Loucy (cell line): Measurements from ENCODE around the gene BAZ1A.
A peak's percentile ranks its signal among the peaks of the same experiment; 100 is the strongest.

Experiments used
- H2AFZ ChIP-seq: fragments of 200-600 bp; sonication (generic); 2 replicates; pipeline ENCODE4 v1.6.0; 2016; ENCODE audit warnings: antibody characterized with exemption, mild to moderate bottlenecking, low read length, moderate library complexity
- H3F3A ChIP-seq: fragments of 200-600 bp; 2 replicates; pipeline ENCODE4 v1.6.0; 2016; ENCODE audit warnings: antibody characterized with exemption, low read depth, mild to moderate bottlenecking
- H3K27me3 ChIP-seq: fragments of 200-600 bp; sonication (generic); 2 replicates; pipeline ENCODE4 v1.6.1; 2014; ENCODE audit warnings: low read length, mild to moderate bottlenecking; ENCODE audit not compliant: insufficient read depth, poor library complexity, severe bottlenecking
- H3K36me3 ChIP-seq: fragments of 200-600 bp; sonication (generic); 2 replicates; pipeline ENCODE4 v1.6.1; 2016; ENCODE audit warnings: low read length; ENCODE audit not compliant: insufficient read depth
- H3K4me1 ChIP-seq: fragments of 200-600 bp; sonication (generic); 2 replicates; pipeline ENCODE4 v1.5.1; 2014; ENCODE audit warnings: low read length, mild to moderate bottlenecking; ENCODE audit not compliant: insufficient read depth, poor library complexity, severe bottlenecking
- H3K4me2 ChIP-seq: fragments of 200-600 bp; sonication (generic); 2 replicates; pipeline ENCODE4 v1.6.0; 2014; ENCODE audit warnings: antibody characterized with exemption, low read length, low read depth, mild to moderate bottlenecking; ENCODE audit not compliant: poor library complexity, severe bottlenecking
- H3K4me3 ChIP-seq: fragments of 200-600 bp; sonication (generic); 2 replicates; pipeline ENCODE4 v1.5.1; 2014; ENCODE audit warnings: low read length, mild to moderate bottlenecking, mixed read lengths; ENCODE audit not compliant: poor library complexity, severe bottlenecking
- H3K79me2 ChIP-seq: fragments of 200-600 bp; sonication (generic); 2 replicates; pipeline ENCODE4 v1.6.1; 2014; ENCODE audit warnings: low read length; ENCODE audit not compliant: insufficient read depth
- H3K9ac ChIP-seq: fragments of 200-600 bp; sonication (generic); 2 replicates; pipeline ENCODE4 v1.6.0; 2014; ENCODE audit warnings: mild to moderate bottlenecking, low read depth, low read length, moderate library complexity; ENCODE audit not compliant: poor library complexity, severe bottlenecking
- H3K9me2 ChIP-seq: fragments of 200-600 bp; sonication (generic); replicated peaks from 2 replicates; pipeline ENCODE4 v1.6.1; 2016; ENCODE audit warnings: low read depth, low read length, mixed read lengths
- H3K9me3 ChIP-seq: fragments of 200-600 bp; sonication (generic); 2 replicates; pipeline ENCODE4 v1.6.1; 2014; ENCODE audit warnings: mild to moderate bottlenecking, antibody characterized with exemption, low read length, low read depth; ENCODE audit not compliant: insufficient read depth
- H4K20me1 ChIP-seq: fragments of 200-600 bp; sonication (generic); 2 replicates; pipeline ENCODE4 v1.6.0; 2014; ENCODE audit warnings: antibody characterized with exemption, low read length, mild to moderate bottlenecking; ENCODE audit not compliant: insufficient read depth, poor library complexity, severe bottlenecking
- EZH2phosphoT487 ChIP-seq: fragments of 200-600 bp; IDR thresholded peaks from 2 replicates; pipeline ENCODE4 v1.6.1; 2018; ENCODE audit warnings: antibody characterized with exemption, mild to moderate bottlenecking, moderate library complexity, borderline replicate concordance
- TF ChIP-seq, protein P1 (sequence below): fragments of 200-600 bp; sonication (generic); conservative IDR thresholded peaks from 2 replicates; pipeline ENCODE4 v1.5.1; 2014; ENCODE audit warnings: mild to moderate bottlenecking, antibody characterized with exemption, low read length

Gene BAZ1A

DNA sequence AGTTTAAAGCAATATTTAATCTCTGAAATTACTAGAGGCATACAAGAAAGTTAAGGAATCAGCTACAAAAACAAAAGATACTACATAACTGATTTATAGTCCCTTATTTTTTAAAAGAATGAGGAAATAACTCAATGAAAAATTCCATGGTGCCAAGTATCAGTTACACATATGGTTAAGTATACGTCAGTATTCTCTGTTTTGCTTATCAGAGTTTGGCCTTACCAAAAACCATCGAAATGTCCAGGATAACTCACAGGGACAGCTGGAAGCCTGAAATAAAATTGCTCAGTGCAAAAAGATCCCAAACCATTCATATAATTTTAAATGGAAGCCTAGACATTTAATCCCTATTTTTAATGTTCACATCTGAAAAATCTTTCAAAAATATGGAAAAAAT lies 164.4 kb downstream of the BAZ1A start:
- no peaks in the 10 kb centered on the region for H3K27me3 ChIP-seq
- peak overlapping the region; percentile 94 for H3K4me2 ChIP-seq
- H3K4me3 ChIP-seq, result no peak overlapping the region
- peaks cover 29% of the 10 kb centered on the region for H3K79me2 ChIP-seq
- H3K9me2 ChIP-seq, result no peaks in the 10 kb centered on the region
- H3K9me3 ChIP-seq, result no peaks in the 10 kb centered on the region
- TF ChIP-seq, protein P1, sequence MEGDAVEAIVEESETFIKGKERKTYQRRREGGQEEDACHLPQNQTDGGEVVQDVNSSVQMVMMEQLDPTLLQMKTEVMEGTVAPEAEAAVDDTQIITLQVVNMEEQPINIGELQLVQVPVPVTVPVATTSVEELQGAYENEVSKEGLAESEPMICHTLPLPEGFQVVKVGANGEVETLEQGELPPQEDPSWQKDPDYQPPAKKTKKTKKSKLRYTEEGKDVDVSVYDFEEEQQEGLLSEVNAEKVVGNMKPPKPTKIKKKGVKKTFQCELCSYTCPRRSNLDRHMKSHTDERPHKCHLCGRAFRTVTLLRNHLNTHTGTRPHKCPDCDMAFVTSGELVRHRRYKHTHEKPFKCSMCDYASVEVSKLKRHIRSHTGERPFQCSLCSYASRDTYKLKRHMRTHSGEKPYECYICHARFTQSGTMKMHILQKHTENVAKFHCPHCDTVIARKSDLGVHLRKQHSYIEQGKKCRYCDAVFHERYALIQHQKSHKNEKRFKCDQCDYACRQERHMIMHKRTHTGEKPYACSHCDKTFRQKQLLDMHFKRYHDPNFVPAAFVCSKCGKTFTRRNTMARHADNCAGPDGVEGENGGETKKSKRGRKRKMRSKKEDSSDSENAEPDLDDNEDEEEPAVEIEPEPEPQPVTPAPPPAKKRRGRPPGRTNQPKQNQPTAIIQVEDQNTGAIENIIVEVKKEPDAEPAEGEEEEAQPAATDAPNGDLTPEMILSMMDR, result no peak
- no peak for TF ChIP-seq EZH2phosphoT487
- H4K20me1 ChIP-seq, result no peaks in the 10 kb centered on the region
- peaks cover 25% of the 10 kb centered on the region for H3K4me1 ChIP-seq
- H3K36me3 ChIP-seq, result no peaks in the 10 kb centered on the region
- no peak overlapping the region for H3K9ac ChIP-seq
- H3F3A ChIP-seq, result peaks cover 9% of the 10 kb centered on the region
- no peak overlapping the region for H2AFZ ChIP-seq

DNA sequence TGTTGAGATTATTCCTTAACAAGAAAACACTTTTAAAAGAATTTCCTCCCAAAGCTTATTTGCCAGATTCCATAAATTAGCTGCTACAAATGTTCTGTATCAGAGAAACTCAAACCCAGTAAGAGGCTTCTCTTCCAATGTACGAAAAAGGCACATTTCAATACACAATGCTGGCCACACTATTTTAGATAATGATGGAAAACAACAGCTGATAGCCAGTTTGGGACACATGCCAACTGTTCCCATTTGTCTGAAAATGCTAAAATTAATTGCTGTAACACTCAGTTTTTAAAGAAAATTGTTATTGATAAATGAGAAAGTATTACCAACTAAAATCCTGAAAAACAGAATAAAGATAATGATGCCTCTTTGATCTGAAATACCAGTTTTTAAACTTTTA lies 165.2 kb downstream of the BAZ1A start:
- peaks cover 29% of the 10 kb centered on the region for H3K79me2 ChIP-seq
- H3F3A ChIP-seq, result peaks cover 1% of the 10 kb centered on the region; the same call in 1 of the 2 replicates
- no peaks in the 10 kb centered on the region for H3K36me3 ChIP-seq
- no peaks in the 10 kb centered on the region for H3K9me3 ChIP-seq
- H3K9ac ChIP-seq, result no peak overlapping the region
- H3K4me1 ChIP-seq, result peaks cover 20% of the 10 kb centered on the region
- no peaks in the 10 kb centered on the region for H4K20me1 ChIP-seq
- H2AFZ ChIP-seq, result no peak overlapping the region
- no peaks in the 10 kb centered on the region for H3K9me2 ChIP-seq
- no peak overlapping the region for H3K4me2 ChIP-seq
- no peaks in the 10 kb centered on the region for H3K27me3 ChIP-seq
- TF ChIP-seq, protein P1, result no peak
- no peak for TF ChIP-seq EZH2phosphoT487
- no peak overlapping the region for H3K4me3 ChIP-seq

DNA sequence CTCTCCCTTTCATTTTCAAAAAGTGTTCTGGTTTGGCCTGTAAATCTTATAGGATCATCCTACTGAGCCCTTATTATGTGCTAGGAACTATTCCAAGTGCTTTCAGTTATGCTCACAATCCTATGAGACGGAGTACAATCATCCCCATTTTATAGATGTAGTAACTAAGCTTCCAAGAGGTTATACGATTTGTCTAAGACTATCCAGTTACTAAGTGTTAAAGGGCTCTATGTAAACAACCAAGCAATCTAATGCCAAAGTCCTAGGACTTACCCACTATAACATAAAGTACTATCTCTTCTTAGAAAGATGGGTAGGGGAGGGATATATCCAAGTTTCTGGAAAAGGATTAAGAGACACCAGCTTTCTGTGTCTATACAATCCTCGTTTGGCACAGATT lies 167.4 kb downstream of the BAZ1A start:
- Histone ChIP-seq H3K4me1 (peaks cover 10% of the 10 kb centered on the region), H3K79me2 (peaks cover 17% of the 10 kb centered on the region), H3K36me3 (no peaks in the 10 kb centered on the region), H3K9me3 (no peaks in the 10 kb centered on the region), H4K20me1 (no peaks in the 10 kb centered on the region), H3K9ac (no peak overlapping the region), H3K27me3 (no peaks in the 10 kb centered on the region), H2AFZ (no peak overlapping the region), H3K4me2 (no peak overlapping the region), H3F3A (no peaks in the 10 kb centered on the region), H3K4me3 (no peak overlapping the region), H3K9me2 (no peaks in the 10 kb centered on the region)
- TF ChIP-seq, protein P1, result no peak
- TF ChIP-seq EZH2phosphoT487, result no peak
